Measurements from ENCODE around the gene TPRA1.

DNA sequence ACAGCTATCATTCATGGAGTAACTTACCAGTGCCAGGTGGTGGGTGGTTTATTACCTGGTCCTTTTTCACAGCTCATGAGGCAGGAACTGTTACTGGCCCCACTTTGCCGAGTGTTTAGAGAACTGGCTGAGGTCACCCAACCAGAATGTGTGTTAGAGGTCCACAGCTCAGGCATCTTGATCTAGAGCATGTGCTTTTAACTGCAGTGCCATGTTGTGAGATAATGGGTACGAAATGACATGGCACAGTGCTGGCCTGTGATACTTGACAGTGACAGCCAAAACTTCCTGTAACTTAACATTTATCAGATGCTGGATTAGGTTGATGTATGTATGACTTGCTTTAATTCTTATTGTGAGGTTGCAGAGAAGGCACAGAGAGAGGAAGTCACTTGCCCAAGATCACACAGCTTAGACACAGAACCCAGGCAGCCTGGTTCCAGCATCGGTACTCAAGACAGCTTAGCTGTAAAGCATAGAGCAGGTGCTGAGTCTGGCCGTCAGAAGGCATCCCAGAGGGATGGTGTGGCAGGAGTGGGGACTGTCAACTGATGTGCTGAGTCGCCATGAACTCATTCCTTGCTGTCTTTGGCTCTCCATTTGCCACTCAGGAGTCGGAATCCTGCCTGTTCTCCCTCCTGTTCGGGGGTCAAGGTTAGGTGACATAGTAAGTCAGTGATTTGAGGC is 17.3 kb upstream of the TPRA1 start:
- TF ChIP-seq POLR2A (IDR thresholded peaks at IDR 0.05) (no peak), EP300 (IDR thresholded peaks at IDR 0.05) (no peak), POLR2AphosphoS5 (IDR thresholded peaks at IDR 0.05) (no peak)
- TF ChIP-seq, protein P1, sequence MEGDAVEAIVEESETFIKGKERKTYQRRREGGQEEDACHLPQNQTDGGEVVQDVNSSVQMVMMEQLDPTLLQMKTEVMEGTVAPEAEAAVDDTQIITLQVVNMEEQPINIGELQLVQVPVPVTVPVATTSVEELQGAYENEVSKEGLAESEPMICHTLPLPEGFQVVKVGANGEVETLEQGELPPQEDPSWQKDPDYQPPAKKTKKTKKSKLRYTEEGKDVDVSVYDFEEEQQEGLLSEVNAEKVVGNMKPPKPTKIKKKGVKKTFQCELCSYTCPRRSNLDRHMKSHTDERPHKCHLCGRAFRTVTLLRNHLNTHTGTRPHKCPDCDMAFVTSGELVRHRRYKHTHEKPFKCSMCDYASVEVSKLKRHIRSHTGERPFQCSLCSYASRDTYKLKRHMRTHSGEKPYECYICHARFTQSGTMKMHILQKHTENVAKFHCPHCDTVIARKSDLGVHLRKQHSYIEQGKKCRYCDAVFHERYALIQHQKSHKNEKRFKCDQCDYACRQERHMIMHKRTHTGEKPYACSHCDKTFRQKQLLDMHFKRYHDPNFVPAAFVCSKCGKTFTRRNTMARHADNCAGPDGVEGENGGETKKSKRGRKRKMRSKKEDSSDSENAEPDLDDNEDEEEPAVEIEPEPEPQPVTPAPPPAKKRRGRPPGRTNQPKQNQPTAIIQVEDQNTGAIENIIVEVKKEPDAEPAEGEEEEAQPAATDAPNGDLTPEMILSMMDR (IDR thresholded peaks at IDR 0.05) = no peak
